HEK293T (cell line): Measurements from ENCODE around the gene ZNF646.

Experiments used
- CTCF ChIA-PET: fragments of 350-600 bp; formaldehyde crosslinking; extraction: SDS; loops from one replicate; lab custom pipeline; 2021; ENCODE audit warnings: antibody characterized with exemption, inconsistent platforms; lab: Yijun Ruan, JAX
- POLR2A ChIA-PET: fragments of 350-600 bp; formaldehyde crosslinking; extraction: SDS; loops from one replicate; lab custom pipeline; 2020; ENCODE audit warnings: antibody characterized with exemption, inconsistent platforms; lab: Yijun Ruan, JAX
- DNase-seq: peaks from one replicate; pipeline ENCODE4 v3.0.0; 2012; ENCODE audit warnings: mixed read lengths; ENCODE audit errors: extremely low spot score
- ARNT ChIP-seq: fragments of 450-650 bp; IDR thresholded peaks from 2 replicates; pipeline ENCODE4 v1.6.1; 2017; ENCODE audit warnings: mild to moderate bottlenecking
- BHLHE40 ChIP-seq: fragments of 450-650 bp; IDR thresholded peaks from 2 replicates; pipeline ENCODE4 v1.6.1; 2016; ENCODE audit warnings: mild to moderate bottlenecking, moderate library complexity, borderline replicate concordance
- CTBP1 ChIP-seq: fragments of 450-650 bp; IDR thresholded peaks from 2 replicates; pipeline ENCODE4 v1.6.1; 2016; ENCODE audit warnings: borderline replicate concordance
- ELF4 ChIP-seq: fragments of 450-650 bp; IDR thresholded peaks from 2 replicates; pipeline ENCODE4 v1.6.1; 2017; ENCODE audit warnings: antibody characterized with exemption
- FOXA1 ChIP-seq: fragments of 450-650 bp; IDR thresholded peaks from 2 replicates; pipeline ENCODE4 v1.6.1; 2016; ENCODE audit warnings: mild to moderate bottlenecking
- FOXK2 ChIP-seq: fragments of 450-650 bp; IDR thresholded peaks from 2 replicates; pipeline ENCODE4 v1.6.1; 2016; ENCODE audit warnings: mild to moderate bottlenecking
- FOXM1 ChIP-seq: fragments of 450-650 bp; IDR thresholded peaks from 2 replicates; pipeline ENCODE4 v1.6.1; 2017; ENCODE audit warnings: mild to moderate bottlenecking, borderline replicate concordance
- HDGF ChIP-seq: fragments of 450-650 bp; IDR thresholded peaks from 2 replicates; pipeline ENCODE4 v1.6.1; 2017; ENCODE audit warnings: antibody characterized with exemption, borderline replicate concordance
- L3MBTL2 ChIP-seq: fragments of 450-650 bp; conservative IDR thresholded peaks from 2 replicates; pipeline ENCODE4 v1.6.1; 2016; ENCODE audit warnings: mild to moderate bottlenecking
- LEF1 ChIP-seq: fragments of 450-650 bp; IDR thresholded peaks from 2 replicates; pipeline ENCODE4 v1.6.1; 2017; ENCODE audit warnings: mild to moderate bottlenecking, borderline replicate concordance
- NFRKB ChIP-seq: fragments of 450-650 bp; IDR thresholded peaks from 2 replicates; pipeline ENCODE4 v1.6.1; 2016; ENCODE audit warnings: mild to moderate bottlenecking, moderate library complexity
- SP1 ChIP-seq: fragments of 450-650 bp; IDR thresholded peaks from 2 replicates; pipeline ENCODE4 v1.6.1; 2017
- SUZ12 ChIP-seq: fragments of 450-650 bp; IDR thresholded peaks from 2 replicates; pipeline ENCODE4 v1.6.1; 2016; ENCODE audit warnings: mild to moderate bottlenecking
- TARDBP ChIP-seq: fragments of 450-650 bp; IDR thresholded peaks from 2 replicates; pipeline ENCODE4 v1.6.1; 2016
- ZNF384 ChIP-seq: fragments of 450-650 bp; IDR thresholded peaks from 2 replicates; pipeline ENCODE4 v1.6.1; 2016
- TF ChIP-seq, protein P1 (sequence below): fragments of 450-650 bp; IDR thresholded peaks from 2 replicates; pipeline ENCODE4 v1.6.1; 2016

Gene ZNF646

DNA sequence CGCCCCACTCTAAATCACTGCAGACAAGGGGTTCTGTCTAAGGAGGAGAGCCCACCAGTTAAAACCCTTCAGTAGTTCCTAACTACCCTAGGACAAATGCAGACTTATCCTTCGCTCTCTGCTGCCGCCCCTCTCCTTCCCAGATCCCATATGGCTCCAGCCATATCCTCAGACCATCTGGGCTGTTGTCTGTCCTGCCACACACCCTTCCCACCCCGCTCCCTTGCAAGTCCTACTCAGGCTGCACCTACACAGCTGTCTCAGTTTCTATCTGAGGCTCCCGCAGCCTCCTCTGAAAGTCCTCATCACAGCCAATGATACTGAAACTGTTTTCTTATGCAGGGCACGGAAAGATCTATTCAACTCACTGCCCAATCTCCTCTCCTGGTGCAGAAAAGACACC lies 33.2 kb downstream of the ZNF646 start:
- ChIA-PET CTCF (no interaction called here), POLR2A (interaction anchor here (2.0 kb wide), 1 partner anchor 10 kb away, joined by 12 read pairs; the partner anchor contains the start of gene KAT8)
- TF ChIP-seq, protein P1, sequence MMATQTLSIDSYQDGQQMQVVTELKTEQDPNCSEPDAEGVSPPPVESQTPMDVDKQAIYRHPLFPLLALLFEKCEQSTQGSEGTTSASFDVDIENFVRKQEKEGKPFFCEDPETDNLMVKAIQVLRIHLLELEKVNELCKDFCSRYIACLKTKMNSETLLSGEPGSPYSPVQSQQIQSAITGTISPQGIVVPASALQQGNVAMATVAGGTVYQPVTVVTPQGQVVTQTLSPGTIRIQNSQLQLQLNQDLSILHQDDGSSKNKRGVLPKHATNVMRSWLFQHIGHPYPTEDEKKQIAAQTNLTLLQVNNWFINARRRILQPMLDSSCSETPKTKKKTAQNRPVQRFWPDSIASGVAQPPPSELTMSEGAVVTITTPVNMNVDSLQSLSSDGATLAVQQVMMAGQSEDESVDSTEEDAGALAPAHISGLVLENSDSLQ, result no peak
- TF ChIP-seq FOXA1, result no peak
- no peak for TF ChIP-seq CTBP1
- no peak for TF ChIP-seq ZNF384
- no peak for TF ChIP-seq LEF1
- DNase-seq, result no peak

DNA sequence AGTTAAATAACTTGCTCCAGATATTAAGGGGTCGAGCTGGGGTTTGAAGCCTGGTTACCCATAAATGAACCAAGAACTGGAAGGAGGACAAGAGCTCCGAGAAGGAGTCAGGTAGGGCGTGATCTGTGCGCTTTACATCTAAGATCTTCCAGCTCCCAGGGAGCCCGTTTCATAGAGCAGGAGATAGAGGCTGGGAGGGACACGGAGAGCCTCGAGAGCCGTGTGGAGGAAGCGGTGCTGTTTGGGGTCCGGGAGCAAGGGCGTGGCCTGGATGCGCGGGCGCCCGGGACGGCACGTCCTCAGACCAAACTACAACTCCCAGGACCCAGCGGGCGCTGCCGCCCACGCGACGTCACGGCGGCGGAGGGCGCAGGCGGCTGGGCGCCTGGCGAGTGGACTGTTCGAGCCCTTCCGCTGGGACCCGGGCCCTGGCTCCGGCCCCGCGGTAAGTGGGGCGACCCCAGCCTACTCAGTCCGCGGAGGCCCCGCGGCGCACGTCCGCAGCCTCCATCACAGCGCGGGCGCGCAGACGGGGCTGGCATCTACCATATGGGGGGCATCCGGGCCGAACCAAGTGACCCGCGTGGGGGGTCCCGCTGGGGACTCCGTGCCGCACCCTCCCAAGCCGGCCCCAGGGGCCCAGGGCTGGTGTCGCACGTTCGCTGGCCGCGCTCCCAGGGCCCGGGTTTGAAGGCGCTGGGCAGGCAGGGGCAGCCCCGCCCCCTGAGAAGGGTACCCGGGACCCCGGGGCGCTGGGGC lies 34.0 kb downstream of the ZNF646 start, which contains the start of gene BCKDK:
Gene BCKDK, plus strand, starts transcription at position 352 of the 759 bp plus-strand sequence. CDS start 838 bp downstream, outside the sequence.
- CTCF ChIA-PET, result no interaction called here
- no peak for TF ChIP-seq HDGF
- no peak for TF ChIP-seq TARDBP
- TF ChIP-seq CTBP1, result no peak
- no peak for TF ChIP-seq NFRKB
- TF ChIP-seq ARNT, result no peak
- TF ChIP-seq BHLHE40, result no peak
- no peak for TF ChIP-seq ZNF384
- TF ChIP-seq, protein P1, result no peak
- TF ChIP-seq FOXM1, result no peak
- TF ChIP-seq ELF4, result no peak
- DNase-seq, result peak; percentile 76
- POLR2A ChIA-PET, result interaction anchor here (2.0 kb wide), 1 partner anchor 9 kb away, joined by 12 read pairs; the partner anchor contains the start of gene KAT8

DNA sequence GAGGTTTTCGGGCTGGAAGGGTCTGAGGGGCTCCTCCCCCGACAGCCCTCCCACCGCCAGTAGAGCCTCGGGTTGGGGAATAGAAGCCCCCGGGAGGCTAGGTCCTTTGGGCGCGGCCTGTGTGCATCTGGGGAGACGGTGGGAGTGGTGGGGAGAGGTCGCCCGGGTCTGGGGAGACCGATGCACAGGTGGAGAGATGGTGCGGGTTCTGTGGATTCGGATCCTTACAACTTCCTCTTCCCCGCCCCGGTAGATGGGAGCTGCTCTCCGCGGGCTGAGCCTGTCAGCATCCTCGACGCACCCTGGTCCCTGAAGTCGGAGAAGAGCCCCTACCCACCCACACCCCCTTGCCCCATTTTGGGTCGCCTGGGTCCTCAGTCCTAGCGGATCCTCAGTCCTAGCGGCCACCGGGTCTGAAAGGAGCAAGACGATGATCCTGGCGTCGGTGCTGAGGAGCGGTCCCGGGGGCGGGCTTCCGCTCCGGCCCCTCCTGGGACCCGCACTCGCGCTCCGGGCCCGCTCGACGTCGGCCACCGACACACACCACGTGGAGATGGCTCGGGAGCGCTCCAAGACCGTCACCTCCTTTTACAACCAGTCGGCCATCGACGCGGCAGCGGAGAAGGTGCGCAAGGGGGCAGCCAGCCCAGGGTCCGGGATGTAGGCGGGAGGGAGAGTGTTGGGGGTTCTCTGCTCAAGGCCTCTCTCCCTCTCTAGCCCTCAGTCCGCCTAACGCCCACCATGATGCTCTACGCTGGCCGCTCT lies 34.8 kb downstream of the ZNF646 start:
- ChIA-PET CTCF (no interaction called here), POLR2A (interaction anchor here (2.0 kb wide), 1 partner anchor 9 kb away, joined by 12 read pairs; the partner anchor contains the start of gene KAT8)
- DNase-seq, result no peak
- no peak for TF ChIP-seq ZNF384
- TF ChIP-seq SP1, result no peak
- TF ChIP-seq TARDBP, result no peak
- TF ChIP-seq CTBP1, result no peak
- TF ChIP-seq FOXK2, result no peak
- TF ChIP-seq, protein P1, result no peak
- TF ChIP-seq ARNT, result no peak
- no peak for TF ChIP-seq FOXM1
- TF ChIP-seq L3MBTL2, result no peak
- no peak for TF ChIP-seq LEF1
- no peak for TF ChIP-seq ELF4
- no peak for TF ChIP-seq HDGF
- TF ChIP-seq NFRKB, result no peak
- TF ChIP-seq SUZ12, result no peak
- no peak for TF ChIP-seq BHLHE40
- TF ChIP-seq FOXA1, result no peak

DNA sequence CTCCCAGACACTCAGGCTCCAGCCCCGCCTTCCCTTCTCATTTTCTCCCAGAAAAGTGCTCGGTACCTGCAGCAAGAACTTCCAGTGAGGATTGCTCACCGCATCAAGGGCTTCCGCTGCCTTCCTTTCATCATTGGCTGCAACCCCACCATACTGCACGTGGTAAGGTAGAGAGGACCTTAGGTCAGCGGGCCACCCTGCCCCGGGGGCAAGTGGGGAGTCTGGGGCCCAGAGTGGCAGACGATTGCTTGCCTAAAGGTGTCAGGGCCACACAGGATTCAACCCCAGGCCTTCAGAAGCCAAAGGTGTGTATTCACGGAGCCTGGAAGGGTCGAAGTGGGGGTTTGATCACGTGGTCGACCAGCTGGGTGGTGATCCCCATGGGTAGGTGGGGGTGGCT lies 35.4 kb downstream of the ZNF646 start:
- POLR2A ChIA-PET, result no interaction called here
- CTCF ChIA-PET, result no interaction called here
- no peak for DNase-seq
- no peak for TF ChIP-seq ARNT
- TF ChIP-seq, protein P1, result no peak
- no peak for TF ChIP-seq ZNF384
- TF ChIP-seq FOXM1, result no peak
- TF ChIP-seq FOXK2, result no peak
- no peak for TF ChIP-seq SP1
- TF ChIP-seq TARDBP, result no peak
- TF ChIP-seq L3MBTL2, result no peak

DNA sequence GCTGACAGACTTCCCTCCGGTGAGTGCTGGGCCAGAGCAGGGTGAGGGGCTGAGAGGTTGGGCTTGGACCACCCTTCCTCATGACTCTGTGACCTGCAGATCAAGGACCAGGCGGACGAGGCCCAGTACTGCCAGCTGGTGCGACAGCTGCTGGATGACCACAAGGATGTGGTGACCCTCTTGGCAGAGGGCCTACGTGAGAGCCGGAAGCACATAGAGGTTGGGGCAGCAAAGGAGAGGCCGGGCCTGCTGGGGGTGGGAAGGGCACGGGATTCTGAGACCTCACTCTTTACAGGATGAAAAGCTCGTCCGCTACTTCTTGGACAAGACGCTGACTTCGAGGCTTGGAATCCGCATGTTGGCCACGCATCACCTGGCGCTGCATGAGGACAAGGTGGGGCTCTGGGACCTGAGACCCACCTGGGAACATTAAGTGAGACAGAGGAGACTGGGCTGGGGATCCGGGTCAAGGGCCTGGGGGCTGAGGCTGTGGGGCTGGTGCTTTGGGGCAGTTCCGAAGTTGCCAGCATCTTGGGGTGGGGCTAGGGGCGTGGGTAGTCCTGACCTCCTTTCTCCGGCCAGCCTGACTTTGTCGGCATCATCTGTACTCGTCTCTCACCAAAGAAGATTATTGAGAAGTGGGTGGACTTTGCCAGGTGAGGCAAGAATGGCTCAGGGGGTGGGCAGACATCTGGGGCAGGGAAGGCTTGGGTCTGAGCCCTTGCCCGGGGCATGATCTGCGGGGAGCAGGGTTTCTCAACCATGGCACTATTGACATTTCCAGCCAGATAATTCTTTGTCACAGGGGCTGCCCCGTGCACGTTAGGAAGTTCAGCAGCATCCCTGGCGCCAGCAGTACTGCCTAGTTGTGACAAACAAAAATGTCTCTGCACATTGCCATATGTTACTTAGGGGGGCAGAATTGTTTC lies 36.1 kb downstream of the ZNF646 start:
- no peak for DNase-seq
- CTCF ChIA-PET, result no interaction called here
- no peak for TF ChIP-seq NFRKB
- no peak for TF ChIP-seq LEF1
- TF ChIP-seq FOXK2, result no peak
- no peak for TF ChIP-seq BHLHE40
- TF ChIP-seq, protein P1, result no peak
- TF ChIP-seq TARDBP, result no peak
- TF ChIP-seq ELF4, result no peak
- TF ChIP-seq SP1, result no peak
- TF ChIP-seq CTBP1, result no peak
- no peak for TF ChIP-seq ARNT
- no peak for TF ChIP-seq FOXM1
- no peak for TF ChIP-seq FOXA1
- no peak for TF ChIP-seq SUZ12
- no peak for TF ChIP-seq ZNF384
- no peak for TF ChIP-seq L3MBTL2
- no peak for TF ChIP-seq HDGF

More for the DNA sequence above, 36.1 kb downstream of the ZNF646 start:
- POLR2A ChIA-PET, result no interaction called here
